HT1080 (cell line): ENCODE results near the gene TTC32. TPM values are rescaled to one million over a fixed set of nuclear protein-coding genes. Genes with fewer than 3 reads are reported as not detected.
"Not testable (repeated sequence)": the region's sequence is repeated elsewhere in the genome, so short reads cannot be mapped to it uniquely, and the experiment has no call there.

ENCODE experiments used
- DNase-seq: peaks from one replicate; pipeline ENCODE4 v3.0.0-alpha.2; 2015; ENCODE audit warnings: low read depth
- polyA plus RNA-seq, 2 experiments: library from polyadenylated mRNA; depleted of rRNA; stranded (reverse); fragments of >200 nt; gene quantifications; 2 replicates each; pipeline ENCODE4 v1.2.3, GENCODE V29; 2015
- total RNA-seq: library from RNA; depleted of rRNA; stranded (reverse); fragments of >200 nt; shearing (Covaris generic); gene quantifications from 2 replicates; pipeline ENCODE4 v1.2.3, GENCODE V29; 2014; rRNA removed

Gene TTC32
- total RNA-seq: 4.5 and 8.3 TPM in 2 replicates
- 5.8 and 7.4 TPM in 2 replicates for polyA plus RNA-seq (2015; cell fraction: cytosol; rRNA removed)
- 19.5 and 35.9 TPM in 2 replicates for polyA plus RNA-seq (2015; cell fraction: nucleus; rRNA removed)

DNA sequence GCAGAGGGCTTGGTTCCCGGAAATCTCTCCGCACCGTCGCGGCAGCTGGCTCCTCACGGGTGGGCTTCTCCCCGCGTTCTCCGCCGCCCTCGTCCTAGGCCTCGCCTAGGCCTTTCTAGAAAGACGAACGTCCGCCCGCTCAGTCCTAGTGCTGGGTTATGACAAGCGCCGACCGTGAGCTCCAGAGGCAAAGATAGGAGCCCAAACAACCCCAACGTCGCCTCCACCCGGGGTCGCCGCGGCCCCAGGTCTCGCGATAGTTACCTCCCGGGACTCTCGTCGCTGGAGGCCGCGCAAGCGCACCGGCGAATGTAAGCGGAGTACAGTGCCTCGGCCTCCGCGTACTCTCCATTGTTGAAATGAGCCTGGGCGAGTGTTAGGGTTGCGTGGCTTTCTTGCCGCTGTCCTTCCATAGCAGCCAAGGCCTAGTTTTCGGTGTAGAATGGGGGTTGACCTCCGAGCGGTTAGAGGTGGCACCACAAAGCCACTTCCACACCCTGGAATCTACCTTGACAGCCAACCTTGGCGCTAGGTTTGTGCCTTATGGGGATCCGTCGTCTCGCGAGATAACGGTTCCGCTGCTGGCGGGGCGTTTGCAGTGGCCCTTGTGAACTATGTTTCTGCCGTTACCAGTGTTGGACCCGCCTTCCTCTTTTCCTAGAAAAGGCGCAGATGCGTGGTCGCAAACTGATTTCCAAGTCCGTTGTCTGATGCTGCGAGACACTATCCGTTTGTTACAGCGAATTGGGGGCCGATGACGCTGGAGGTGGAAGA, at the start of gene TTC32:
TTC32 (minus strand) TSS at position 542 of the 774 bp plus-strand sequence; CDS start at position 413, 129 bp downstream.
- DNase-seq: peak; percentile 90

DNA sequence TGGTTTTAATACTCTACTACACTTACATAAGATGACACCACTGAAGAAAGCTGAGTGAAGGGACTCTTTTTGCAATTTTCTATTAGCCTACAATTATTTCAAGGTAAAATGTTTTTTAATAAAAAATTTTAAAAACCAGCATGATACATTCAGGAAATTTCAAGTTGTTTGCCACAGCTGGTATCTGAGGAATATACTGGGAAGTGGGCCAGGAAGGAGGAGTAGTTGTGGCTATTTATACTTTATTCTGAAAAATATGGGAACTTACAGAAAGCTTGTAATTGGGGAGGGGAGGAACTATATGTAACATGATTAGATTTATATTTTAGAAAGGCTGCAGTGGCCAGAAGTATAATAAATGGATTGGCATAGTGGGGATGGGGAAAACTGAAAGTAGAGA, 47.3 kb upstream of the TTC32 start:
- no peak for DNase-seq

DNA sequence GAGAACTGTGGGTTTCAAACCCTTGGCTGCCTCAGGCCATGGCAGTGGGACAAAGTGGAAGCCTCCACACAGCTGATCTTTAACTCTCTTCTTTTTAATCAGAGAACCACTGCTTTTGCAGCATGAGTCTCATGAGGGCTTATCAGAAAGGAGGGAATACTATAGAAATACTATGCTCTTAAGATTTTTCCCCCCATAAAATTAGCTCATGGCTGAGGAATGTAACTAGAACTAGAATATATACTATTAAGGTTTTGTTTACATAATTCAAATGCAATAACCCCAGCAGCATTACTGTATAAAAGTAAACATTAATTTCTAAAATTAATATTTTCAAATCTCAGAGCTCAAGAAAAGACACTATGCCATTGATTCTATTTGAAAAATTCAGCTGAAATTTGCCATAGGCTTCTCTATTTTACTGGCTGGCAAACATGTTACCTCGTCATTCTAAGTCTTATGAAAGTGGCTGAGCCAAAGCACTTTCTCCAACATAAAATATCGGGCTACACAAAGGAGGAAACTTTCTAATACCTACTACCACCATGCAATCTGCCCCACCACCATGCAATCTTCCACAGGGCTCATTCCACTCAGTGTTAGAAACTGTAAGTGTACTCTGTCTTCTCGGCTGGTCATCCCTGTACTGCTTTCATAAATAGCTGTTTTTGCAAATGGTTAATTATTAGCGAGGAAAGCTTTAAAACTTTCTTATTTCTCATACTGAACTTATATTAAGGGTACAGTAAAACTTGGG, 45.6 kb upstream of the TTC32 start:
- no peak for DNase-seq

DNA sequence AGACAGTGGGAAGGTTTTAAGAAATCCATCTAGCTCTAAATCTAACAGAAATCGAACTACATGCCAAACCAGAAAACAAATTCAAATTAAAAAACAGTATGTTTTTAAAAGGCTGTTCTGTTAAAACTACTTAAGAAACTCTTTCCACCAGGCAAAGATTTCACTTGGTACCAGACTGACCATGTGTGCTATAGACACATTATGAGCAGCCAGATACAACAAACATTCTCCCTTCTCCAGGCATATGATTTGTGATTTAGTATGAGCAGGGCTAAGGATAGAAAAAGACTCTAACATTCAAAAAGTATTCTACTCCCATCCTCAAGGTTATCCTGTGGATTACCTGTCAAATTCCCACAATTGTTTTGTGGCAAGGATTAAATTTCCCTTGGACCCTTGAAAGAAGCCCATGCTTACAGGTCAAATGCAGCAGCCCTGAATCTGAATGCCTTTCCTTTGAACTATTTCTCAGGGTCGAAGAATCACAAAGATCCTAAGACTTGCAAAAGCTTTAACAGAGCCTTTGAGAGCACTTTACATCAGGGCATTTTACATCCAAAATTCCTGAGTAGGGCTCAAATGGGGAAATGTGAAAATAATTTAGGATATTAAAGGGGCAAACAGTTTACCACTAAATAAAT, 42.5 kb upstream of the TTC32 start:
- no peak for DNase-seq

DNA sequence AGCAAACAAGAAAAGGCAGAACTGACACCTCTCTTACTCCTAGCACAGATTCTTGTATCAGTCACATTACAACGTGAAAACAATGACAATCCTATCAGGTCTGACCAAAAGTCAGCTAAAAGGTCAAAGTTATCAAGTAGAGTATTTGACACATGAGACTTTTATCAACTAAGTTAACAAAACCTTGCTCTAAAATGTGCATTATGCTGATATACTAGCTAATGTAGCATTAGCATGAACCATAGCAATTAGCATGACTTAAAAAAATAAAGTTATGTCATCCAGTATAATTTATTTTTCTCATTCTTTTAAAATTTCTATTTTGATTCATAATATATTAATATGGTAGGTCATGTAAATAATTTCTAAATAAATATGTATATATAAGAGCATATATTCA, 41.4 kb upstream of the TTC32 start:
- DNase-seq: no peak

DNA sequence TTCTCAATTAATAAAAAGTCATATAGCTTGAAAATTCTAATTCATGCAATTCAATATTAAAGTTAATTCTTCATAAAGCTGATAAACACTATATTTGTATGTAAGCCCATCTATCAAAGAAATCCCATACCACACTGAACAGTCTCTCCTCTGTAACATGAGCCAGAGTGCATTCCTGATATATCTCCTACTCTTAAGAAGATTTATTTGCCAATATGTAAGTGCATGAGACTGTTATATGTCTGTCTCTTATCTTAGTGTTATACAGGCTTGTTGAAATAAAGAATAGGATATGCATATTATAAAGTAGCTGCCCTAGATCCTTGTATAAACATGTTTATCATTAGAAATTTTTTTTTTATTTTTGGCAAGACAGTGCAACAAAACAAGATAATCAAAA, 40.4 kb upstream of the TTC32 start:
- no peak for DNase-seq

DNA sequence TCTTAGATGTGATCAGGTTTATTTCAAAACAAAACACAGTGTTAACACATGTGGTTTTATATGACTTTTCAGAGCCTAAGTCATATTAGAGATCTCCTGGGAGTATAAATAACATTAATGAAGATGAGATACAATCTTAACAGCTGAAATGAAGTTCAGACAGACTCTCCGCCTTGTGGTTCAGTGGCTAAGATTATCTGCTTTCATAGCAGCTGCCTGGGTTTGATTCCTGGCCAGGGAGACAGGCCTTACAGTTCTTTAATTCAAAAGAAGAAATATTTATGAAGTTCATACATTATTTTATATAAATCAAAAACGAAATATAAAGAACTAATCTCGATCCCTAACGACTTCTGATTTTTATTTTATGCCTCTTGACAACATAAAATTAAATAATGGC, 35.2 kb upstream of the TTC32 start:
- DNase-seq: no peak

DNA sequence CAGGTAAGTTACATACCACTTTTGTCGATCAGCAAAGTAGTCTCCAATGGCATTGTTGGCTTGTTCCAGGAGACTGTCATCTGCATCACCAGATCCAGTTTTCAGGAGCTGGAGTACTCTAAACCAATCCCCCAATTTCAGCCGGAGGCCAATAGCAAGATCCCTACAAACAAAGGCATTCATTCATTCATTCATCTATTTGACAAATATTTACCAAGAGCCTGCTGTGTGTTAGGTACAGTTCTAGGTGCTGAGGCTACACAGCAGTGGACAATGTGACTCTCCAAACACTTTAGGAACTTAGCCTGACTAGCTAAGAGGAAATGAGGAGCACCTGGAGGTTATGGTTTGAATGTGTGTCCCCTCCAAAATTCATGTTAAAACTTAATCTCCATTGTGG, 34.4 kb upstream of the TTC32 start:
- DNase-seq: no peak

DNA sequence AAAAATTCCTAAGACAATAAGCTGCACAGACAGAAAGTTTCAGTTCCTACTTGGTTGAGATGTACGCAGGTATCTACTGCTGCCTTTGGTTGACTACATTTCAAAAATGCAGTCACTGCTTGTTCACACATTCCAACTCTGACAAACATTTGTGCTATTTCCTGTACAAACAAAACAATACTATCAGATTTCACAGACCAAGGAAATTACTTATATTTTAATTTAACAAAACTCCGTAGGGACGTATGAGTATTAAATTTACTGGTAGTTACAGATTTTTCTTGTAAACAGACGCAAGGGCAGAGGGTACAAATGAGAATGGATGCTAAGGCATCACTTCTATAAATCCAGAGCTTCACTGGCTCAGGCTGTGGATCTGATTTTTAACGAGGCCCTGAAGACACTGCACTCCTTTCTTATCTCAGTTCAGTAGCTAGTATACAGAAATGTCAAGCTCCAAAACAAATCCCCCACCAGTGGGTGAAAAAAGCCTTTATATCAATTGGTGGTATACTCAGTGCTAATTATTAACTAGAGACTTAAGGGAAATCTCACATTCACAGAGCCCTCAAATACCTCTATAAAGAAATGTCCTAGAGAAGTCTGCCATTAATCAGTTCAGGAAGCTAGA, 31.7 kb upstream of the TTC32 start:
- peak; percentile 79 for DNase-seq

DNA sequence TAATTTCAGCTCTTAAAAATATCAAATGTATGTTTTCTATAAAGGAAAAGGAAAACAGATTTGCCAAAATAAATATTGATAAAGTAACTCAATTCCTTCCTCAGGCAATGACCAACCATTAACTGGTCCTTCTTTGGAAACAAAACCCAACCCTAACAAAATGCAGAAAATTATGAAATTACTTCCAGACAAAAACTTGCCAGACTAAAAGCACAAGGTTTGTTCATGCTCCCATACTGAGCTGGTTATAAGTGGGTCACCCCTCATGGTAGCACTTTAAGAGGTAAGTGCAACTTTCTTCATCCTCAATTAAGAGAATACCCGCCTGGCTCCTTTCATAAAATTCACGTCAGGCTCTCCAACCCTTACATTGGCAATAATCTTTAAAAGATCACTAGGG, 31.1 kb upstream of the TTC32 start:
- no peak for DNase-seq

DNA sequence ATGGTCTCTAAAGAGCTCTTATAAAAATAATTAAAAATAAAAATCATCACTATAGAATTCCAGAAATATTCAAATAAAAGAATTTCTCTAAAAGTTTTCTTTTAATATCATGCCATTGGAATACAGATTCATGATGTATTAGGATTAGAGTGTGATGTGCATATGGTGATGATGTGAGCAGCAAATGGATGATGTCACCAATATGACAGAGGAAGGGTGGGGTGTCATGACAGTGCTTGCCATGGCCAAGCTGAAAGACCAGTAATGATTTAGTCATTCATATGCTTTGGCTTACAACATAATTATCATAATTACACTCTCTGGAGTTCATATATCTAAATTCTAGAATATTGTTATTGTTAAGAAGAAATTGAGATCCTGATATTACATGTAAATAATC, 27.4 kb upstream of the TTC32 start:
- no peak for DNase-seq

DNA sequence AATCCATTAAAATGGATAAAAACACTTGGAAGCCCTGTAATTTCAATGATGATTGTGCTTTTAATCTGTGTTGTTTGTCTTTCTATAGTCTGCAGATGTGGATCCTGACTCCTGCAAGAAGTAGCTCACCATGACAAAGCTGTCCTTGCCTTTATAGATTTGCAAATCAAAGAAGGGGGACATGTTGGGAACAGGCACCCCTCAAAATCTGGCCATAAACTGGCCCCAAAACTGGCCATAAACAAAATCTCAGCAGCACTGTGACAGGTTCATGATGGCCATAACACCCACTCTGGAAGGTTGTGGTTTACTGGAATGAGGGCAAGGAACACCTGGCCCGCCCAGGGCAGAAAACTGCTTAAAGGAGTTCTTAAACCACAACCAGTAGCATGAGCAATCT, 26.0 kb upstream of the TTC32 start:
- DNase-seq: not testable (repeated sequence)

DNA sequence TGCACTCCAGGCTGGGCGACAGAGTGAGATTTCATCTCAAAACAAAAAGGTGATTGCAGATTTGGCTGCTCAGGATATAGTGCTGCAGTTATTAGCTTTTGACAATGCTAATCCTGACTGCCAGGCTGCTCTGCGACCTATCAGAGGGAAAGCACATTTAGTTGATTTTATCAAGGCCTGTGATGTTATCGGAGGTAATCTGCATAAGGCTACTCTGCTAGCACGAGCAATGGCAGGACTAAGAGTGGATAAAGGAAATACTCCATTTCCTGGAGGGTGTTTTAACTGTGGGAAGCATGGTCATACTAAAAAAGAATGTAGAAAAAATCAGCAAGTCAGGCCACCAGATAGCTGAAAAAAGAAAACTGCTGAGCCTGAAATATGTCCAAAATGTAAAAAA, 22.7 kb upstream of the TTC32 start:
- not testable (repeated sequence) for DNase-seq

DNA sequence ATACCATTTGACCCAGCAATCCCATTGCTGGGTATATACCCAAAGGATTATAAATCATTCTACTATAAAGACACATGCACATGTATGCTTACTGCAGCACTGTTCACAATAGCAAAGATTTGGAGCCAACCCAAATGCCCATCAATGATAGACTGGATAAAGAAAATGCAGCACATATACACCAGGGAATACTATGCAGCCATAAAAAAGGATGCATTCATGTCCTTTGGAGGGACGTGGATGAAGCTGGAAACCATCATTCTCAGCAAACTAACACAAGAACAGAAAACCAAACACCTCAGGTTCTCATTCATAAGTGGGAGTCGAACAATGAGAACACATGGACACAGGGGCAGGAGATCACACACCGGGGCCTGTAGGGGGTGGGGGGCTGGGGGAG, 20.4 kb upstream of the TTC32 start:
- DNase-seq: not testable (repeated sequence)

DNA sequence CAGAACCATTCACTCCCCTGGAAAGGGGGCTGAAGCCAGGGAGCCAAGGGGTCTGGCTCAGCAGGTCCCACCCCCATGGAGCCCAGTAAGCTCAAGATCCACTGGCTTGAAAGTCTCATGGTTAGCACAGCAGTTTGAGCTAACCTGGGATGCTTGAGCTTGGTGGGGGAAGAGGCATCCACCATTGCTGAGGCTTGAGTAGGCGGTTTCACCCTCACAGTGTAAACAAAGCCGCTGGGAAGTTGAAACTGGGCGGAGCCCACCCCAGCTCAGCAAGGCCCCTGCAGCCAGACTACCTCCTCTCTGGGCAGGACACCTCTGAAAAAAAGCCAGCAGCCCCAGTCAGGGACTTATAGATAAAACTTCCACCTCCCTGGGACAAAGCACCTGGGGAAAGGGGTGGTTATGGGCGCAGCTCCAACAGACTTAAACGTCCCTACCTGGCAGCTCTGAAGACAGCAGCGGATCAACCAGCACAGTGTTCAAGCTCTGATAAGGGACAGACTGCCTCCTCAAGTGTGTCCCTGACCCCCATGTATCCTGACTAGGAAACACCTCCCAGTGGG, 14.7 kb upstream of the TTC32 start:
- DNase-seq: no peak

DNA sequence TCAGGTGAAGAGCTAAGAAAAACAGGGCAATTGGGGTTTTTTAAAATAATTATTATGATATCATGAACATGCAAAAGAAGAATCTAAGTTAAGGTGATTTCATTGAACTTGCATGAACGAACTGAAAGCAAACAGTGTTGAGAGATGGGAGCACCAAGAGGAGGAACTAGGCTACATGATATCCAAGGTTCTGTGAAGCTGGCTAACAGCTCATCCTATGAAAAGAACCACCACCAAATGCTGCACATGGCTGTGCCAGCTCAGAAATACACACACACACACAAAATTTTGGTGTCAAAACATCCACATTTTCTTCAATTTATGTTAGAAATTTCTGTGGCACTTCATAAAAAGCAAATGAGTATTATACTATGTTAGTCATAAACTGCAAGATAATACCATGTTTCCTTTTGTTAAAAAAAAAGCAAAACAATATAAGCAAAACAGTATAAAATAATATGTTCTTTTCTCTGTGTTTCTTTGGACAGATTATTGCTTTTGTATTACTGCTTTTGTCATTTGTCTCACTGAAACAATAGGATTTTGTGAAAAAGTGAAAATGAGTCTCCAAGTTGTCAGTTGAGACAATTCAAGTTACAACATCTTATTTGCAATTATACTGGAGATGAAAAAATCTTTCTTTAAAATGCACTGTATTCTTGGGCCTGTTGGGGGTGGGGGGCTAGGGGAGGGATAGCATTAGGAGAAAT, 12.6 kb upstream of the TTC32 start:
- no peak for DNase-seq

DNA sequence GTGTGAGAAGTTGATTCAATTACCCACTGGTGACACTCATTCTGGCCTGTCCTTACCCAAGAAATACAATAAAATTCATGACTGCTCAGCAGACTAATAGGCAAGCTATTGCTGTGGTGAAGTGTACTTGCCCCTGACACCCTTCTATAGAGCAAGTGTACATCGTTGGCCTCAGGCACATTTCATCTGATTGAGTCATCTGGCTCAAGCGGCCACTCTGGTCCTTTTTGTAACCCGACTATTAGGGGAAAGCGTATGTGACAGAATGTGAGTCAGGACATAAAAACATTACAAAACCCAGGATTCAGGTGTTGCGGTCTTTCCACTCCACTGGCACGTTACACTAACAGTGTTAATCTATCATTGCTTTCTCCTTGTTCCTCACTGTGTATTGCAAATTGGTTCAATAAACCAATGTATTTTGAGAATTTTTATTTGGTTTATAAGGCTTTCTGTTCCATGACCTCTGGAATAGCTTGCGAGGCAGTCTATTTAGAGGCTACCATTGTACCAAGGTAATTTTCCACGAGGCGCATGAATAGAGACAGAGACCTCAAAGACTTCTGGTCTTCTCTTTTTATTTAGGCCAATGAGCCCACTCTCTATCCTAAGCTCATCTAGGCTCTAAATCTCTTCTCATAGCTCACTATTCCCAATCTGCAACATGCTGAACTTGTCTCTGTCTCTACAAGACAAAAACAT, 10.2 kb upstream of the TTC32 start:
- DNase-seq: peak; percentile 97

DNA sequence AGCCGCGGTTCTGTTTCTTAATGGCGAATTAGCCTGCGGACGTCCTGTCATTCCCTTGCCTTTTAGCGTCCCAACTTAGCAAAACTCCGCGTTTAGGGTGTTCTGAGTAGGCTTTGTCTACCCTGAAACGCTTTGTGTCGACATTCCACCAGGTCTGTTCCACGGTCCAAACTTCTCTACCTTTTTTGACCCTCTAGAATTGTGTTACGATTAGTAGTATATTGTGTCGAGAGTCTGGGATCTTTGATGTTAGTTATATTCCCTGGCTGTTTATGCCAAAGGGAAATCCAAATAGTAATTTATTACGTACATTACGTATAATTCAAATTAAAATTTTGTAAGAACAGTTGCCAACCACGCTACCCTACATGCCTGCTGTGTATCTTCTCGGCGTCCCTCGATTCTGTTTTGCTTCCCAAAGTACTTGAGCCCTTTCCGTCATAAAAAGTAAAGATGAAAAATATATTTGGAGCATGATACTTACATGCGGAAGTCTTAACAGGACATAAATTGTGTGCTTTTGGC, 495 bp upstream of the TTC32 start:
- no peak for DNase-seq

DNA sequence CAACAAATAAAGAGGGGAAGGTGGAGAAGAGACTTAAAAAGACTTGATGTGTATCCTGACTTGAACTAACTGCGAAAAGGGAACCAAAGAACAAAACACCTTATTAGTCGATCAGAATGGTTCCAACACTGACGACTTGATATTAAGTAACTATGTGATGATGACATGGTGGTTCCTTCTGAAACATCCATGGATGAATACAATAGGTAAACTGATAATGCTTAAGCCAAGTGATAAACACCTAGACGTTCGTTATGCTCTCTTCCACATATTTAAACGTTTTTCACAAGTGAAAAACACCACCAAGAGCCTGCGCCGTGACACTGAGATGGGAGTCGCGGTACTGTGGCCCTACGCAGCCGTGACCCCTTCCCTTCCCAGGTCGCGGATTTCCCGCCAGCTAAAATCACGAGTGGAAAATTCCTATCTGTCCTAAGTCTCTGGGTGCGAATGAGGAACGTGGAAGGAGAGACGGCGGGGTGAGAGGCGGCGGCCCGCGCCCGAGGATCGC, 797 bp downstream of the TTC32 start:
- no peak for DNase-seq
